Gastrocnemius medialis (tissue), 4 donors: Measurements from ENCODE around the gene UPK2. TPM values are rescaled to one million over a fixed set of nuclear protein-coding genes. Genes with fewer than 3 reads are reported as not detected.

Source experiments
- ATAC-seq, 2 donors: fragments of 150-250 bp; one replicate each; pipeline ENCODE4 v1.9.1; 2016
- DNase-seq, 2 donors: peaks; one replicate each; pipeline ENCODE4 v3.0.0-alpha.2; 2019
- H3K27ac ChIP-seq, 4 donors: fragments of 200-600 bp; sonication (generic); 1 replicate in 1 of 4; 2 replicates in 3 of 4; pipeline ENCODE4 v1.5.1; 2016 to 2018; ENCODE audit warnings: mild to moderate bottlenecking in 2 of 4, moderate library complexity in 1 of 4
- H3K27me3 ChIP-seq, 3 donors: fragments of 200-600 bp; sonication (generic) in 2 of 3; 1 replicate in 1 of 3; 2 replicates in 2 of 3; pipeline versions ENCODE4 v1.5.1 to v1.6.0; 2016 to 2019; ENCODE audit warnings: mild to moderate bottlenecking in 1 of 3, moderate library complexity in 1 of 3
- H3K36me3 ChIP-seq, 2 donors: fragments of 200-600 bp; sonication (generic) in 1 of 2; one replicate each; pipeline ENCODE4 v1.5.1; 2017 to 2018
- H3K4me1 ChIP-seq, 2 donors: fragments of 200-600 bp; sonication (generic) in 1 of 2; one replicate each; pipeline ENCODE4 v1.5.1; 2016 to 2017; ENCODE audit warnings: mild to moderate bottlenecking in 2 of 2
- H3K4me3 ChIP-seq, 4 donors: fragments of 200-600 bp; sonication (generic) in 3 of 4; 1 replicate in 1 of 4; 2 replicates in 3 of 4; pipeline ENCODE4 v1.5.1; 2016 to 2019; ENCODE audit warnings: mild to moderate bottlenecking in 2 of 4
- H3K9me3 ChIP-seq, 3 donors: fragments of 200-600 bp; sonication (generic) in 2 of 3; 1 replicate in 1 of 3; 2 replicates in 2 of 3; pipeline ENCODE4 v1.5.1; 2016 to 2019
- CTCF ChIP-seq, 5 experiments: fragments of 450-650 bp in 3 of 5; fragments of 200-600 bp in 2 of 5; sonication (generic) in 2 of 5; IDR thresholded peaks in 4 of 5; conservative IDR thresholded peaks in 1 of 5; 1 replicate in 4 of 5; 2 replicates in 1 of 5; pipeline ENCODE4 v1.5.1; 2016 to 2019; ENCODE audit warnings: antibody characterized with exemption in 5 of 5, mild to moderate bottlenecking in 3 of 5, moderate library complexity in 3 of 5
- POLR2A ChIP-seq, 2 donors: fragments of 450-650 bp; IDR thresholded peaks; one replicate each; pipeline ENCODE4 v1.6.1; 2017; ENCODE audit warnings: antibody characterized with exemption in 2 of 2, mild to moderate bottlenecking in 2 of 2, moderate library complexity in 2 of 2
- in situ Hi-C, 4 donors: fragments of 200-750 bp; cut with MboI; loops; one replicate each; pipeline versions ENCODE4 v1.15.0 to v1.8.0; 2017; ENCODE audit warnings: low sequenced_read_pairs in 4 of 4
- intact Hi-C: fragments of 100-400 bp; cut with DNase I; formaldehyde crosslinking; loops from one replicate; pipeline ENCODE4 v1.15.1; 2023; ENCODE audit warnings: low total_unique reads
- total RNA-seq, 4 donors: library from RNA; depleted of rRNA; stranded (reverse); fragments of >200 nt; gene quantifications; one replicate each; pipeline versions ENCODE4 v1.1.0 to v1.2.3, GENCODE V29; 2016

Gene UPK2
- total RNA-seq, 4 donors from 2014 or later, result not detected

GRCh38 chr11:118908901-118909618, 47.0 kb upstream of the UPK2 start:
- intact Hi-C loops, result loop anchor here (5.0 kb wide), 1 partner anchor 123 kb away; the partner anchor contains the start of gene SLC37A4
- peak in 1 of 5 experiments; percentile 24 for TF ChIP-seq CTCF (IDR thresholded peaks at IDR 0.05 in 4 of 5, conservative IDR thresholded peaks at IDR 0.05 in 1 of 5)
- TF ChIP-seq POLR2A (IDR thresholded peaks at IDR 0.05), result peak; percentile 91 to 94
- Histone ChIP-seq H3K27me3 (no peaks in the 10 kb centered on the region), H3K27ac (peak overlapping the region; percentile 89 to 100 (median 96)), H3K36me3 (peaks cover 0 to 22% of the 10 kb centered on the region in 2 donors), H3K4me1 (peaks cover 69 to 71% of the 10 kb centered on the region in 2 donors), H3K9me3 (no peaks in the 10 kb centered on the region), H3K4me3 (peak overlapping the region; percentile 41 to 59 (median 50))
- ATAC-seq (peak; percentile 62 to 70), DNase-seq (peak; percentile 85 to 93)
- in situ Hi-C loops, result loop anchor here in 3 of 4 donors (10.0 kb wide), 1 partner anchor 46 kb away; the partner anchor contains the start of gene UPK2 (in 3 of the 3)

GRCh38 chr11:118909619-118910308, 46.3 kb upstream of the UPK2 start:
- H3K36me3 ChIP-seq, result peaks cover 0 to 15% of the 10 kb centered on the region in 2 donors
- peaks cover 76 to 78% of the 10 kb centered on the region in 2 donors for H3K4me1 ChIP-seq
- TF ChIP-seq CTCF (IDR thresholded peaks at IDR 0.05 in 4 of 5, conservative IDR thresholded peaks at IDR 0.05 in 1 of 5) (peak in 1 of 5 experiments; percentile 5), POLR2A (IDR thresholded peaks at IDR 0.05) (peak in 1 of 2 donors; percentile 6)
- ATAC-seq (peak; percentile 1), DNase-seq (no peak)
- in situ Hi-C loops (loop anchor here in 3 of 4 donors (10.0 kb wide), 1 partner anchor 45 kb away; the partner anchor contains the start of gene UPK2 (in 3 of the 3)), intact Hi-C loops (loop anchor here (5.0 kb wide), 1 partner anchor 123 kb away; the partner anchor contains the start of gene SLC37A4)
- peak overlapping the region; percentile 41 to 59 (median 50) for H3K4me3 ChIP-seq
- H3K27me3 ChIP-seq, result no peaks in the 10 kb centered on the region
- H3K9me3 ChIP-seq, result no peaks in the 10 kb centered on the region
- H3K27ac ChIP-seq, result peak overlapping the region; percentile 89 to 100 (median 96)

- Histone ChIP-seq H3K27me3 (no peaks in the 10 kb centered on the region), H3K4me1 (peaks cover 84 to 85% of the 10 kb centered on the region in 2 donors), H3K27ac (peak overlapping the region; percentile 89 to 100 (median 96)), H3K9me3 (no peaks in the 10 kb centered on the region), H3K4me3 (peak overlapping the region; percentile 41 to 59 (median 50)), H3K36me3 (peaks cover 0 to 11% of the 10 kb centered on the region in 2 donors)
- in situ Hi-C loops, result no loop called here
- ATAC-seq (peak; percentile 26 to 28), DNase-seq (peak; percentile 72 to 86)
- intact Hi-C loops, result loop anchor here (1.0 kb wide), 1 partner anchor 13 kb away; no protein-coding TSS in a partner anchor
- TF ChIP-seq POLR2A (IDR thresholded peaks at IDR 0.05) (peak; percentile 56 to 60), CTCF (IDR thresholded peaks at IDR 0.05 in 4 of 5, conservative IDR thresholded peaks at IDR 0.05 in 1 of 5) (no peak)
Measured at GRCh38 chr11:118910309-118911112, 45.6 kb upstream of the UPK2 start.
